Right atrium auricular region (tissue), 2 donors: ENCODE data around the gene CDK6. TPM values are rescaled to one million over a fixed set of nuclear protein-coding genes. Genes with fewer than 3 reads are reported as not detected.

Experiments
- DNase-seq: peaks from one replicate; pipeline ENCODE4 v3.0.0-alpha.2; 2019; ENCODE audit warnings: low spot score
- H3K27ac ChIP-seq, 2 donors: fragments of 200-600 bp; sonication (generic); 1 replicate in 1 of 2; 2 replicates in 1 of 2; pipeline ENCODE4 v1.5.1; 2016 to 2019
- H3K27me3 ChIP-seq, 2 donors: fragments of 200-600 bp; sonication (generic); one replicate each; pipeline versions ENCODE4 v1.5.1 to v1.6.0; 2017 to 2019
- H3K36me3 ChIP-seq: fragments of 200-600 bp; sonication (generic); one replicate; pipeline ENCODE4 v1.5.1; 2016
- H3K4me1 ChIP-seq, 2 donors: fragments of 200-600 bp; sonication (generic); one replicate each; pipeline versions ENCODE4 v1.5.1 to v1.6.0; 2017 to 2019
- H3K4me3 ChIP-seq, 2 donors: fragments of 200-600 bp; sonication (generic); 1 replicate in 1 of 2; 2 replicates in 1 of 2; pipeline ENCODE4 v1.5.1; 2017 to 2019; ENCODE audit warnings: mild to moderate bottlenecking in 1 of 2, moderate library complexity in 1 of 2
- H3K9me3 ChIP-seq, 2 donors: fragments of 200-600 bp; sonication (generic); one replicate each; pipeline ENCODE4 v1.5.1; 2019
- total RNA-seq, 2 donors: library from RNA; depleted of rRNA; stranded (reverse); fragments of >200 nt; gene quantifications; one replicate each; pipeline ENCODE4 v1.1.0, GENCODE V29; 2016
- TF ChIP-seq, protein P1 (sequence below), 2 donors: fragments of 200-600 bp; sonication (generic); IDR thresholded peaks; one replicate each; pipeline ENCODE4 v1.5.1; 2019; ENCODE audit warnings: antibody characterized with exemption in 2 of 2

Gene CDK6
- total RNA-seq, 2 donors from 2014 or later: 10.6 to 12.4 TPM

DNA sequence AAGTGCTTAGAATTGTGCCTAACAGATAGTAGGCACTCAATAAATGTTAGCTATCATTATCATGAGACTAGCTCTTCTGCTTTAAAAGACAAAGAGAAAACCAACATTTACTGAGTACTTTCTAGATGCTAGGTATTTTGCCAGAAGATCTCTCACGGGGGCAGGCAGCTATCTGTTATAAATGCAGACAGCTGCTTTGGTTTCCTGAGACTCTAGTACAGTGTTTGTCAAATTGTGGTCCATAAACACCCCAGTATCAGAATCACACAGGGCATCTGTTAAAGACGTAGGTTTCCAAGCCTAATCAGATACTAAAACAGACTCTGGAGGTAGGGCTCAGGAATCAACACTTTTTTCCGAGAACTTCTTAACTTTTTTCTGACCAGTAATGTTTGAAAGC, 260.1 kb downstream of the CDK6 start:
- TF ChIP-seq, protein P1, sequence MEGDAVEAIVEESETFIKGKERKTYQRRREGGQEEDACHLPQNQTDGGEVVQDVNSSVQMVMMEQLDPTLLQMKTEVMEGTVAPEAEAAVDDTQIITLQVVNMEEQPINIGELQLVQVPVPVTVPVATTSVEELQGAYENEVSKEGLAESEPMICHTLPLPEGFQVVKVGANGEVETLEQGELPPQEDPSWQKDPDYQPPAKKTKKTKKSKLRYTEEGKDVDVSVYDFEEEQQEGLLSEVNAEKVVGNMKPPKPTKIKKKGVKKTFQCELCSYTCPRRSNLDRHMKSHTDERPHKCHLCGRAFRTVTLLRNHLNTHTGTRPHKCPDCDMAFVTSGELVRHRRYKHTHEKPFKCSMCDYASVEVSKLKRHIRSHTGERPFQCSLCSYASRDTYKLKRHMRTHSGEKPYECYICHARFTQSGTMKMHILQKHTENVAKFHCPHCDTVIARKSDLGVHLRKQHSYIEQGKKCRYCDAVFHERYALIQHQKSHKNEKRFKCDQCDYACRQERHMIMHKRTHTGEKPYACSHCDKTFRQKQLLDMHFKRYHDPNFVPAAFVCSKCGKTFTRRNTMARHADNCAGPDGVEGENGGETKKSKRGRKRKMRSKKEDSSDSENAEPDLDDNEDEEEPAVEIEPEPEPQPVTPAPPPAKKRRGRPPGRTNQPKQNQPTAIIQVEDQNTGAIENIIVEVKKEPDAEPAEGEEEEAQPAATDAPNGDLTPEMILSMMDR (IDR thresholded peaks at IDR 0.05): no peak
- DNase-seq: no peak

DNA sequence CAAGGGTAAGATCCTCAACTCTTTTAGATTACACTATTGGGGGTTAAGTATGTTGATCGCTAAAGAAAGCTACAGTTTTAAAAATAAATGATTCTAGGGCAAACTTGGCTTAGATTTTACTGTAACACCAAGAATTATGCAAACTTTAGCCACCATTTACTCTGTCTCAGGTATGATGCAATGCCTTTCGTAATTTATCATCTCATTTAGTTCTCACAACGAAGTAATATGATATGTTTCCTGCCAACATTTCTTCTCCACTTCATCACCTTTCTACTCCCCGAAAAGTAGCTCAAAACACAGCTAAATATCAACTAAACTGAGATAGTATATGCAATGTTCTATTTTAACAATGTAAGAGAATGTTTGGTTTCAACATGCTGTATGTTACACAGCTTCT, 267.2 kb downstream of the CDK6 start:
- Histone ChIP-seq H3K36me3 (peaks cover 70% of the 10 kb centered on the region), H3K4me1 (no peaks in the 10 kb centered on the region), H3K9me3 (no peaks in the 10 kb centered on the region), H3K27ac (no peak overlapping the region), H3K27me3 (no peaks in the 10 kb centered on the region), H3K4me3 (no peak overlapping the region)
- DNase-seq: no peak
- TF ChIP-seq, protein P1 (IDR thresholded peaks at IDR 0.05): no peak

More for the DNA sequence above, 260.1 kb downstream of the CDK6 start:
- H3K9me3 ChIP-seq: no peaks in the 10 kb centered on the region
- no peaks in the 10 kb centered on the region for H3K4me1 ChIP-seq
- H3K4me3 ChIP-seq: no peak overlapping the region
- H3K36me3 ChIP-seq: peaks cover 79% of the 10 kb centered on the region
- H3K27me3 ChIP-seq: no peaks in the 10 kb centered on the region
- no peak overlapping the region for H3K27ac ChIP-seq

DNA sequence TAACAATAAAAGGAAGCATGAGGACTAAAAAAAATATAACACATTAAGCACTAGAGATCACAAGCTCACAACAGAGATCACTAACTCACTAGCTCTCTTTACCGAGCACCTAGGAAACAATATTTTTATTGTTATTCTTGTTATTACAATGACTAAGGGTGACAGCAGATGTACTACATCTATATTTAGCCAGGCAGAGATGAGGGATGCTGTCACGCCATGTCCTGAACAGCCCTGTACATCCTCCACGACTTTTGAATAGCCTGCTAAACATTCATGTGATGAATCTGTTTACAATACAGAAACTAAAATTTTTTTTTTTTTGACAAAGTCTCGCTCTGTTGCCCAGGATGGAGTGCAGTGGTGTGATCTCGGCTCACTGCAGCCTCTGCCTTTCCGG, 268.9 kb downstream of the CDK6 start:
- DNase-seq: no peak
- Histone ChIP-seq H3K27me3 (no peaks in the 10 kb centered on the region), H3K27ac (no peak overlapping the region), H3K4me3 (no peak overlapping the region), H3K9me3 (no peaks in the 10 kb centered on the region), H3K4me1 (no peaks in the 10 kb centered on the region), H3K36me3 (peaks cover 64% of the 10 kb centered on the region)
- TF ChIP-seq, protein P1 (IDR thresholded peaks at IDR 0.05): no peak

DNA sequence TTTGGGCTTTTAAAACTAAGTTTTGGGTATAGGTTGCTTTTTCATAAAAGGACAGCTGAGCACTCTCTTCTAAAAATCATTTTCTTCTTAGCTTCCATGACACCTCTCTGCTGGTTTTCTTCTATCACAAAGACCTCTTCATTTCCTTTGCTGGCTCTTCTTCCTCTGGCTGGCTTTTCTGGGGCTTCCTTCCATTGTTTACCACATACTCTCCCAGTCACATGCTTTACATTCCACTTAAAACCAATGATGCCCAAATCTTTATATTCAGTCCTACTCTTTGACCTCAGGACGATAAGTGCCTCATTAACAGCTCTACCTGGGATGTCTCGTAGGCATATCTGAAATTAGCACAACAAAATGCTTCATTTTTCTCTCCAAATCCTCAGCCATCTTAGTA, 273.0 kb downstream of the CDK6 start:
- H3K27ac ChIP-seq: no peak overlapping the region
- no peak overlapping the region for H3K4me3 ChIP-seq
- no peaks in the 10 kb centered on the region for H3K9me3 ChIP-seq
- peaks cover 0 to 9% of the 10 kb centered on the region in 2 donors for H3K4me1 ChIP-seq
- peaks cover 55% of the 10 kb centered on the region for H3K36me3 ChIP-seq
- no peak for DNase-seq
- no peaks in the 10 kb centered on the region for H3K27me3 ChIP-seq
- TF ChIP-seq, protein P1 (IDR thresholded peaks at IDR 0.05): no peak

DNA sequence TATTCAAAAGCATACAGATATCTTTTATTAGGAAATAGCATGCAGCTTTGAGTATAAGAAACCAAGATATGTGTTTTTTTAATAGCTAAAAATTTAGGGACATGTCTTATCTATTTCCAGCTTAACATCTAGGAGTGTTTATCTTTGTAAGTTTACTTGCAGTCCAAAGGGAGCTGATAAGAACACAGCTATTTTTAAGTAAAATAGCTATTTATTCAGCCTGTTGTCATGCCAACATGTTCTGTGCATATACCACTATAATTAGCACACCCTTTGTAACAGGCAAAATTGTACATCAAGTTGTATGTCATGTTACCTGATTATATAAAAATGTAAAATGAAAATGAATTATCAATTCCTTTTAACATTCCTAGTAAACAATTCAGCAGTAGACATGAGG, 275.8 kb downstream of the CDK6 start:
- H3K27me3 ChIP-seq: no peaks in the 10 kb centered on the region
- DNase-seq: no peak
- H3K9me3 ChIP-seq: no peaks in the 10 kb centered on the region
- TF ChIP-seq, protein P1 (IDR thresholded peaks at IDR 0.05): no peak
- peaks cover 27% of the 10 kb centered on the region for H3K36me3 ChIP-seq
- no peak overlapping the region for H3K4me3 ChIP-seq
- no peak overlapping the region for H3K27ac ChIP-seq
- peaks cover 0 to 9% of the 10 kb centered on the region in 2 donors for H3K4me1 ChIP-seq

DNA sequence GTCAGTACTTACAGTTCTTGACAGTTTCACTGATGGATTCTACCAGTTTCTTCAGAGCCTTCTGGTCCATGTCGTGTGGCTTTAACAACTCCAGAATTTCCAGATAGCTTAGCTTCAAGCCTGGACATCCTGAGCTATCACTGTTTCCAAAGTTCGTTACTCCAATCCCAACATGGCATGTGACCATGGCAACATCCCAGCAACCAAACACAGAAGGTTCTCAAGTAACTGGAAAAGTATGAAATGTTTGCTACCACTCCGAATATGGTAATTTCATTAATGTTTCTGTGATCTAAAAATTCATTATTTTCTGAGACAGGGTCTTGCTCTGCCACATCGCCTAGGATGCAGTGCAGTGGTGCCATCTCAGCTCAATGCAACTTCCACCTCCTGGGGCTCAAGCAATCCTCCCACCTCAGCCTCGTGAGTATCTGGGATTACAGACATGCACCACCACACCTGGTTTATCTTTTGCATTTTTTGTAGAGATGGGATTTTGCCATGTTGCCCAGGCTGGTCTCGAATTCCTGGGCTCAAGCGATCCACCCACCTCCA, 278.5 kb downstream of the CDK6 start:
- H3K27me3 ChIP-seq: no peaks in the 10 kb centered on the region

More for the DNA sequence above, 278.5 kb downstream of the CDK6 start:
- H3K4me3 ChIP-seq: no peak overlapping the region
- no peak for DNase-seq
- H3K36me3 ChIP-seq: peaks cover 10% of the 10 kb centered on the region
- H3K9me3 ChIP-seq: no peaks in the 10 kb centered on the region
- TF ChIP-seq, protein P1 (IDR thresholded peaks at IDR 0.05): no peak
- peaks cover 0 to 9% of the 10 kb centered on the region in 2 donors for H3K4me1 ChIP-seq
- no peak overlapping the region for H3K27ac ChIP-seq
